LHCN-M2 (cell line): ENCODE results near the gene STARD4. TPM values are rescaled to one million over a fixed set of nuclear protein-coding genes. Genes with fewer than 3 reads are reported as not detected.

Experiments
- DNase-seq: peaks from one replicate; pipeline ENCODE4 v3.0.0-alpha.2; 2012; ENCODE audit warnings: low read depth
- polyA plus RNA-seq: library from polyadenylated mRNA; unstranded; fragments of >200 nt; gene quantifications from one replicate; pipeline ENCODE4 v1.2.1, GENCODE V29; 2012; ENCODE audit warnings: missing spikeins
- total RNA-seq: library from RNA; depleted of rRNA; stranded (reverse); fragments of >200 nt; gene quantifications from 2 replicates; pipeline ENCODE4 v1.2.3, GENCODE V29; 2014; rRNA removed

Gene STARD4, protein sequence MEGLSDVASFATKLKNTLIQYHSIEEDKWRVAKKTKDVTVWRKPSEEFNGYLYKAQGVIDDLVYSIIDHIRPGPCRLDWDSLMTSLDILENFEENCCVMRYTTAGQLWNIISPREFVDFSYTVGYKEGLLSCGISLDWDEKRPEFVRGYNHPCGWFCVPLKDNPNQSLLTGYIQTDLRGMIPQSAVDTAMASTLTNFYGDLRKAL
- 25.9 and 30.2 TPM in 2 replicates for total RNA-seq
- polyA plus RNA-seq, result 10.8 TPM

DNA sequence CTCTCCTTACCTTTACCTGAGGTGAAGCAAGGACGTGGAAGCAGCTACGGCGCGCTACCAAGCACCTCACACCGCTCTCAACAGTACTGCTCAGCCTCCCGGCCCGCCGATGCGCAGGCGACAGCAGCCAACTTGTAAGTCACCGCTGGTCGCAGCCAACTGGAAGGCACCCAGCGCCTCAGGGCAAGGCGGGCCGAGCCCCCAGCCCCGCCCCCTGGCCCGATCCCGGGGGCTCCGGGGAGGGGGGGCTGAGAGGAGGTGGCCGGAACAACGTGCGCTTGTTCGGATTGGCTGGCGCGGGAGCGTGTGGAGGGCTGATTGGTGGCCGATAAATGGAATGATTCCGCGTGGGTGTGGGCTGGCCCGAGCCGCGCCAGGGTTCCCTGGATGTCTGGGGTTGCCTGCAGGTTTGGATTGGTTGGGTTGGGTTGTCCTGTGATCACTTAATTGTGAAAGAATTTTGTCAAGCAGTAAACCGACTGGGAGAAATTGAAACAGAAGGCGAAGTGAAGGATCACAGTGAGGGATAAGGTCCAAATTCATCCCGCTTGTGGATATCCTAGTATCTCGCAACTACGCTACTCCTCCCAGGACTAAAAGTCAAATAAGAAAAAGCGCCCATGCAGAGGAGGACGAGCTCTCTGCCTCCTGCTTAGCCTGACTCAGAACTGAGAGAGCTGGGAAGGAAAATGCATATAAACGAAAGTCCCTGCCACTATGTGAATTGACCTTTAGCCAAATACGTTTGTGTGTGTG is at the start of gene STARD4:
Gene STARD4 (minus strand): TSS at position 161 of the 756 bp plus-strand sequence. CDS start 5,102 bp downstream, outside the sequence.
- DNase-seq, result peak; percentile 92

DNA sequence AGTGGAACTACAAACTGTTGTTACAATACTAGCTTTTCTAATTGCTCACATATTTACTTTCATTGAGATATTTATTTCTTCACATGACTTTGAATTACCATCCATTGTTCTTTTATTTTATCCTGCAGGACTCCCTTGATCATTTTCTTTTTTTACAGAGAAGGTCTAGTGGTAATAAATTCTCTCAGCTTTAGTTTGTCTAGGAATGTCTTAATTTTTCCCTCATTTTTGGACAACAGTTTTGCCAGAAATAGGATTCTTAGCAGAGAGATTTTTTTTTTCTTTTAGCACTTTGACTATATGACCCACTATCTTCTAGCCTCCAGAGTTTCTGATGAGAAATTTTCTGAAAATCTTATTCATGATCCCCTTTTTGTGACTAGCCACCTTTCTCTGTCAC is 47.3 kb upstream of the STARD4 start:
- DNase-seq, result no peak

DNA sequence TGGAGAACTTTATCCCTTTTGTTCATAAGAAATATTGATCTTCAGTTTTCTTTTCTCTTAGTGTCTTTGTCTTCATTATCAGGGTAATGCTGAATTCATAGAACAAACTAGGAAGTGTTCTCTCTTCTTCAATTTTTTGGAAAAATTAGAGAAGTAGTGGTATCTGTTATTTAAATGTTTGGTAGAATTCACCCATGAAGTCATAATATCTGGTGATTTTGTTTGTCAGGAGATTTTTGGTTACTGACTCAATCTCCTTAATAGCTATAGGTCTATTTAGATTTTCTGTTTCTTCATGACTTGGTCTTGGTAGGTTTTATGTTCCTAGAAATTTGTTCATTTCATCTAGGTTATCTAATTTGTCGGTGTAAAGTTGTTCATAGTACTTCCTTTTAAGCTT is 45.4 kb upstream of the STARD4 start:
- no peak for DNase-seq

DNA sequence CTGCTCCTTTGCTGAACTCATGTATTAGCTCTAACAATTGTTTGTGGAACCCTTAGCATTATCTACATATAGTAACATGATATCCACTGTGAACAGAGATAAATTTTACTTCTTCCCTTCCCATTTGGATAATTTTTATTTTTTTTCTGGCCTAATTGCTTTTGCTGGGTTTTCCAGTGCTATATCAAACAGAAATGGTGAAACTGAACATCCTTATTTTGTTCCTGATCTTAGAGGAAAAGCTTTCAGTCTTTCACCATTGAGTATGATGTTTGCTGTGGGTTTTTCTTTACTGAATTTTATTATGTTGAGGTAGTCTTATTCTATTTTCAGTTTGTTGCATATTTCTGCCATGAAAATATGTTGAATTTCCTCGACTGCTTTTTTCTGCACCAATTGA is 44.8 kb upstream of the STARD4 start:
- DNase-seq, result no peak

DNA sequence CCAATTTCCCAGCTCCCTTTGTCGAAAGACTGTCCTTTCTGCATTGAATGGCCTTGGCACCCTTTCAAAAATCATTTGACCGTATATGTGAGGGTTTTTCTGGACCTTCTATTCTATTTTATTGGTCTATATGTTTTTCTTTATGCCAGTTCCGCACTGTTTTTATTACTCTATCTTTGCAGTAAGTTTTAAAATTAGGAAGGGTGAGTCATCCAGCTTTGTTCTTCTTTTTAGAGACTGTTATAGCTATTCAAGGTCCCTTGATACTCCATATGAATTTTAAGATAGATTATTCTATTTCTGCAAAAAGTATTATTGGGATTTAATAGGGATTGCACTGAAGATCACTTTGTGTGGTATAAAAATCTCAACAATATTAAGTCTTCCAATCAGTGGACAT is 44.2 kb upstream of the STARD4 start:
- DNase-seq, result no peak

DNA sequence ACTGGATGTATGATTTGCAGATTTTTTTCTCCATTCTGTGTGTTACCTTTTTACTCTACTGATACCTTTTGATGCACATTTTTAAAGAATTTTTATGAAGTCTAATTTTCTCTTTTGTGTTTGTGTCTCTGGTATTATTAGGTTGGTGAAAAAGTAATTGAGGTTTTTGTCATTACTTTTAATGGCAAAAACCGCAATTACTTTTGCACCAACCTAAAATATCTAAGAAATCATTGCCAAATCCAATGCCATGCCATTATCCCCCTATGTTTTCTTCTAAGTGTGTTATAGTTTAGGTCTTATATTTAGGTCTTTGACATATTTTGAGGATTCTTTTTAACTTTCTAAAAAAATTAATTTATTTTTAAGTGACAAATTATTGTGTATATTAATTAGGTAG is 43.4 kb upstream of the STARD4 start:
- DNase-seq, result no peak

DNA sequence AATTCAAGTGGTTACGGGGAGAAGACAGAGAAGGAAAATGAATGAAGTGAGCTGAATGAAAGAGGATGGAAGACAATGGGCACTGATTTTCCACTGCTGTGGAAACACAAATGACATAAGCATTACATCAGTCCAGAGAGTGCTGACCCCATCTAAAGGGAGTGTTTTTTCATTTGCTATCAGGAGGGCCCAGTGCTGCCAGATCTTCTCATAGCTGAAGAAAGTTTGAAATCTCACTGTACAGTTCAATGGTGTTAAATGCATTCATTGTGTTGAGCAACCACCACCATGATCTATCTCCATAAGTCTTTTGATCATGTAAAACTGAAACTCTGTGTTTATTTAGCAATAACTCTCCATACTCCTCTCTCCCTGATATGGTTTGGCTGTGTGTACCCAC is 41.5 kb upstream of the STARD4 start:
- no peak for DNase-seq

DNA sequence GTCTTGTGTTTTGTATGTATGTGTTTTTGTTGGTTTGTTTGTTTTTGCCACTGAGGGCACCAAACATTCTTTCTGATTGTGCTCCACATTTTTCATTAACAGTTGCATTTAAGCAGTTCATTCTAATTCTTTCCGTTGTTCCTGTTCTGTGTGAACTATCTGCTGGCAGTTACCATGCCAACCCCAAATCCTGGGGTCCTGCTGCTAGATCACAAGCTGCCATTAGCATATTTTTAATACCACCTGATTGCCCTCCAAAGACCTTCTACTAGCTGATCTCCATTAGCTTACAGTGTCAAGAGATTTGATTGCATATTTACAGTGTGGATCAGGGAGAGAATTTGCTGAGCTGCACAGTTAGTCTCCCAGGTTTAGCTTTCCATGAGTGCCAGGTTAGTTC is 40.6 kb upstream of the STARD4 start:
- DNase-seq, result no peak

DNA sequence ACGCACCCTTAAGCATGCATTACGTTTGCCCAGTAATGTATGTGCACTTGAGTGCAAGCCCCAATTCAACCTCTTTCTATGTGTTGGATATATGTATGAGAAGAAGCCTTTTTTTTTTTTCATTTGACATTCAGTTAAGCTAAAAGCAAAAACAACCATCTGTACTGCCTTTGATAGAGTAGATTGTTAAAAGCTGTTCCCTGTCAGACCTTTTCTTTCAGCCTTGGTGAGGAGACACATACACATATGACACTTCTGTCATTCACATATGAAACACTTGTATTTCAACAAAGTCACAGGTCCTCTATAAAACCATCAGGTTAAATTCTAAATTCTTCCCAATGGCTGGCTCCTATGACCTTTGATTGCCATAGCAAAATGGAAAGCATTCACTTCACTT is 40.2 kb upstream of the STARD4 start:
- no peak for DNase-seq

DNA sequence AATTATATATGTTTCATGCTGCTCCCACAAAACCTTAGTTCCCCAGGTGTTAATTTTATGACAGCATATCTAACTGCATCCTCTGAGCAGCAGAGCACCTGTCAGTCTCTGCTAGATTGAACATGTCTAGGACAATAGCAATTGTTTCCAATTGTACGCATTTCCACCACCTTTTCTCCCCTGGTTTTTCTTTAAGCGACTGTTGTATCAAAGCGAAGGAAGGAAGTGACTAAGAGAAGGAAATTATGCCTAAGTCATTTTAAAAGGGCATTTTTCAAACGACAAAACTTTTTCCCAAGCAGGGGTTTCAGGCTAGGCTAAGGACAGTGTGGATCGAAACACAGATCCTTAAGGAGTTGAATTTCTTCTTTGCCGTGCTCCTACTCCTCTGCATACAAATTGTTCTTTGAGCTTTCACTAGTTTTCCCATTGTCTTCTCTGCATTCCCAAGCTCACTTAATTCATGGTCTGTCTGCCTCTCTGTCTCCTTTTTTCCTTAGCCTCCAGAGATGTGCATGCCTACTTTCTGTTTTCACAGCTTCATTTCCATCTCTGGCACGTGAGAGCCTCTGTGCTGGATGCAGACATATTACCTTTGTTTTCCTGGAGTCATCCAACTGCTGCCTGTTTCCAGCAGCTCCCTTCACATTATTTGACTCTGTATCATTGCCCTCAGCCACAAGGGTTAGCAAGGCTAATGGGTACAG is 39.4 kb upstream of the STARD4 start:
- no peak for DNase-seq

DNA sequence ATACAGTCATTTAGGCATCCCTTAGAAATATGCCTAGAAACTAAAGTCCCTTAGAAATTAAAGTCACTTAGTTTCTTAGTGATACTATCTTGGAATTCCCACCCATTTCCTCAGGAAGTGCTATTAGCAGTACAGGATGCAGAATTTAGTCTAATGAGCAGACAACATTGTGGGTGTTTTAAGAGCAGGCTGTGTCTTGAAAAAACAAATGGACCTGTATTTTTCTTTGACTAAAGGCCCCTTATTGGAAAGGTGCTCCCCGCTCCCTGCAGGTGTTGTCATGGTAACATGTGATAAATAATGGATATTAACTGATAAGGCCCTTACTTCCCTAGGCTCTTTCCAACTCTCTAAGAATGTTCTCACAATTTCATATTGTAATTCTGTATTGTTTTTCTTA is 38.8 kb upstream of the STARD4 start:
- no peak for DNase-seq

DNA sequence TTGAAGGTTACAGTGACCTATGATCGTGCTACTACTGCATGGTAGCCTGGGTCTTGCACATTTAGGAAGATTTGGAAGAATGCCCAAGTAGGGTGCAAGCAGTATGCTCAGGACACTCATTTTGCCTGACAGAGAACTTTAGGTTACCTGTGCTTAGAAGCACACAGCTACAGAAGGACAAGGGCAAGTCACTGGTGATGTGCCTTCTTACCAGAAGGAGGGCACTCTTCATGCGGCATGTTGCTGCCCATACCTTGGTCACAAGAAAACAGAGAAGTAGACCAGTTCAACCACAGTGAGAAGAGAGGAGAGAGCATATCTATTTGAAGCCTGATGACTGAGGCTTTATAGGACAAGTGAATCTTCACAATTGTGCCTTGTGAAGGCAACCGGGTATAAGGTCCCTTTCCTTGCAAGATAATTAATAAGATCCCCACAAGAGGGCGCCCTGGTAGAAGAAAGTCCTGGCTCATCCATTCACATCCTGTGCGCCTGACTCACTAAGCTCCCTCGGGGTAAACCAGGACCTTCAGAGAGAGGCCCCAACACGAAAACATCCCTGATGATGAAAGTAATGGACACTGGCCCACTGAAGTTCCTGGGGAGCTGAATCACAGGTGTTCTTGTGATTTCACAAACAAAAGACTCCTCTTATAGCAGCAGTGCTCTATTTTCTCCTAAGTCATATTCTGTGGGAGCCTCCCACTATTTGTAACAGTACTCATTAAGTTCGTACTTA is 38.1 kb upstream of the STARD4 start:
- peak; percentile 93 for DNase-seq

DNA sequence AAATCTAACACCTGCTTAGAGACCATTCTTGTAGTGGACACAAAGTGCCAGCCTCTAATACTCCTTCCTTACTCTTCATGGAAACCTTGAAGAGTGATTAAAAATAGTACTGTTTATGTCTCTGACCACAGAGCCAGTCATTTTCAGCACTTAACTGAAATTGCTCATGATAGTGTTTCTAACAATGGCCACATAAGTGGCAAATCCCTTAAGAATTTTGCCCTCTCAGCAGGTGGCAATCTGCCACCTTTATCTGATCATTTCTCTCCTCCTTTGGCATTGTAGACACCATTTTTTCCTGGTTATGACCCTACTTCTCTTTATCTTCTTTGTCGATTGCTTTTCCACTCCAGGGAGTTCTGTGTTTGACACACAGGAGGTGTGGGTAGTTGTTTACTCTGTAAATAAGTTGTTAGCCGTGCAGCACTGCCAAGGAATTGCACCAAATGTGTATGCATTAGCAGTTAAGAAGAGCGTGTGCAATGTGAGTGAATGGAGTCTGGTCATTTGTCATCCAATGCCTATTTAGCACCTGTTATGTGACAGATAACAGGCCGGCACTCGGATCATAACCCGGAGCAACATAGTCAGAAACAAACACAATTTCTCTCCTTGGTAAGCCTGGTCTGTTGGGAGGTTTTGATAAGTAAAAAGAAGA is 36.8 kb upstream of the STARD4 start:
- no peak for DNase-seq

DNA sequence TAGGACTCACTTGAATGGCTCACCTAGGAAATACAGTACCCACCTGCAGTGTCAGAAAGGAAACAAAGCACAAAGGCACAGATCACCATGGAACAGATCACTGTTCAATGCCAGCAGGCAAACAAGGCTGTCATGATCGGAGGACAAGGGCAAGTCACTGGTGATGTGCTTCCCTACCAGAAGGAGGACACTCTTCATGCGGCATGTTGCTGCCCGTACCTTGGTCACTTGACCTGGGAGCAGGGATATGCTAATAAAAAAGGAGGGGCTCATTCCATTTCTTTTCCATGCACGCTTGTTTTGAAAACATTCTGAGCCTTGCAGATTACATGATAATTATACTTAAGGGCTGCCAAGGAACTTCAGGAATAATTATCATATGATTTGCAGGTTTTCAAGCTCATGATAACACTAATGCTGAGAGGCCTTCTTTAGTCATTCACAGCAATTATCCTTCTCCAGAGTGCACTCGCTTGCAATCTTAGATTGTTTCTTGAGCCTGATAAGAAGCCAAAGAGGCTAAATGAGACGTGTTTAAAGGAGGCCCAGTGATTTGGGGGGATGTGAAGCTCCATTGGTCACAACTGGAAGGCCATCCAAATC is 36.1 kb upstream of the STARD4 start:
- no peak for DNase-seq

DNA sequence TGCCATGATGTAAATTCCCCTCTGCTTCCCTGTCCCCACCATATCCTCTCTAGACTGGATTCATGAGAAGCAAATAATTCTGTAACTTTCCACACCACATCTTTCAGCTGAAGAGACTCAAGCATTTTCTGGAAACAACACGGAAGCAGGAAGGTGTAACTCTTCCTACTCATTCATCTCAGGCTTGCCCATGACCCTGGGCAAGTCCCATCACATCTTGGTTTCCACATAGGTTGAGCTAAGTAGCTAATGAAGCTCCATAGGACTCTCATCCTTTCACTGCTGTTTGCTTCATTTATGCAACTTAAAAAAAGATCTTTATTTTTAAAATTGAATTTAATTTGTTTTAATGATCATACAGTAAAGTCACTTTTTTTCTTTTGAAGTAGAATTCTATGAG is 32.7 kb upstream of the STARD4 start:
- no peak for DNase-seq

DNA sequence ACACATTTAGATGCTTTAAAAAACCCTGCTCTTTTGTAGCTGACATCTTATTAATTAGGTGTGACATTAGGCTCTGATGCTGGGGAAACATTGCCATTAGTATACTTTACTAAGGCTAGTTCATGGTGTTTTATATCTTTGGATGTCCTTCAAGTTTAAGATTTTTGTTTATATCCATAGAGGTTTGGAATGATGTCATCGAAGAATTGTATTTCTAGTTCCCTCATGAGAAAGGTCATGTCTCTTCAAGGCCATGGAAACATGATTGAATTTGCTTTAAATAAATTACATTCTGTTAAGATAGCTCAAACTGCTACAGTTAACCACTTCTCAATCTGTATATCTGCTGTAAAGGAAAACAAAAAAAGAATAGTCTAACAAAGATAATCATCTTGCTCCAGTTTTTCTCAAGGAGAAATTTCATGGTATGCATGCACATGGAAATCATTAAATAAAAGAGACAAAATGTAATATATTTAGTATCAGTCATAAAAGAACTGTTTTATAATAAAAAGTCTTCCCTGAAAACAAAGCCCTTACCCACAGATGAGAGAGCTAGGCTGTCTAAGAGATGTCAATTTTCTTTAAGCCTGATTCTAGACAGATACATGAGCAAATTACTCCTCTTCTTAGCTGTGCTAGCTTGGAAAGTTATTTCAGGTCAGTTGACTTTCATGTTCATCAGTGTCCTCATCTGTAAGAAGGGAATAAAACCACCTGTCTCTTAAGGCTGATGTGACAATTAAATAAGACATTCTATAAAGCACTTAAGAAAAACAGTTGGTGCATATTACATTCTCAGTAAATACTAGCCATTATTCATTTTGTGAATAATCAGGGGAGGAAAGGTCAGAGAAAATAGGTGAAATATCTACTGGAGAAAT is 25.0 kb upstream of the STARD4 start:
- DNase-seq, result no peak

DNA sequence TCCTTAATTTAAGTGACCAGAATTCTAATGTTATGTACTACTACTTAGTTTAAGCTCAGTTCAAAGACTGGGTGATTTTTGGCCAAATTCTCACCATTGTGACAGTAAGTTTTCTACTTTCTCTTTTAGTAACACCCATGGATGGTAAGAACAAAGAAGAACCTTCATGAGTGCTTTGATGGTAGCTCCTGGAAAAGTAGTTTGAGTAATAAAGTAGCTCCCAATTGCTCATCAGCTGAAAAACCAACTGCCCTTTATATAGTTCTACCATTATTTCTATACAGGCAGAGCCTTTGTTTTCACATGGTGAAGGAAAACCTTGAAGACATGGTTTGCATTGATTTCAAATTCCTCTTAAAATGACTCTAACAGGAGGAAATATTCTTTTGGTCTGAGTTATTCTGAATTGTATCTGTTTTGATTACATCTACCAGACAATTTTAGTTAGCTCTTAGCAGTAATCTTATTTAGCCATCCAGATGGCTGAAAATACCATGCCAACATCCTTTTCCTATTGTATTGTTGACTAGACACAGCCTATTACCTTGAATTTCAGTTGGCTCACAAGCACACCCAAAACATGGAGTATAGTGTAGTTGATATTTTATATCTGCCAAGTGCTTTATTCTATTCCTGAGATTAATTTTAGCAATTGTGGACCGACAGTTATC is 23.7 kb upstream of the STARD4 start:
- no peak for DNase-seq

DNA sequence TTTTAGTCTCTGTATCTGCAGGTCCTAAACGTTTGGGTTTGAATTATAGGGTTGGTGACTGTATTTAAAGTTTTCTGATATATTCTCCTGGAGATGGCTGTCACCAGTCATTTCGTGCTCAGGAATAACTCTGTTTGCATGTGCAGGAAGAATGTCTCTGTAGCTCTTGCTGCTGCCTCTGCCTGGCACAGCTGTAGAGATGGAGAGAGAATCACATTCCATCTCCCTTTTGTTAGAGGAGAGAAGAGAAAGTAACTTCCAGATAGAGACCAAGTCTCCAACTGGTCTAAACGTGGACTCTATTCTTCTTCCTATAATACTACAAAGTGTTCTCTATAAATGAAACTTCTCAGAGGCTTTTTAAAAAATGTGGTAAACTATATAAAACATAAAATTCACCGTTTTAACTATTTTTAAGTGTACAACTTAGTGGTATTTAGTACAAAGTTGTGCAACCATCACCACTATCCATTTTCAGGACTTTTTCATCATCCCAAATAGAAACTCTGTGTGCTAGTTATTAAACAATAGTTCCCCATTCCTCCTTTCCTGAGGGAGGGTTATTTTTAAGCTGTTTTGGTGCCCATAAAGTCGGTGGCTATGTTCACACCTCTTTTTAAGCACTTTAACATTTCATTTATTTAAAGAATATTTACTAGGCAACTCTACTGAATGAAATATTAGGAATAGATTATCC is 20.7 kb upstream of the STARD4 start:
- no peak for DNase-seq

DNA sequence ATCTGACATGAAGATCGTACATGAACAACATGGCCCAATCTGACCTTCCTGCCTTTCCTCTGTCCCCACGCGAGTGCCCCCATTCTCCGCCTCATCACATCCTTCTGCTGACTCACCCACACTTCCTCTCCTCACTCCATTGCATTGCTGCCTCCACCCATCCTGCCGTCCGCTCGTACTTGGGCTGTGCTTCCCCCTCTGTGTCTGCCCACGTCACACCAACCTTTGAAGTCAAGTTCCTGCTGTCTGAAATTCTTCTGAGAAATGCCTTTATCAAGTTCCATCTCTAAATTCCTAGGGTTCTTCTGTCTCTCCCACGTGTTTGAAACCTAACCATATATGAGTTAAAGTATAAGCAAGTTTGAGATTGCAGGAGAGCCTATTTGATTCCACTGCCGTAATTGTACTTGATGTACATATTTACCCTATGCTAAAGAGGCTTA is 18.0 kb upstream of the STARD4 start:
- DNase-seq, result peak; percentile 40
